H9 (cell line): Measurements from ENCODE around the gene ERICH2. TPM values are rescaled to one million over a fixed set of nuclear protein-coding genes. Genes with fewer than 3 reads are reported as not detected.

Experiments used
- DNase-seq: peaks from one replicate; pipeline ENCODE4 v3.0.0-alpha.2; 2017
- H2AFZ ChIP-seq: one replicate; pipeline ENCODE4 v1.6.1; 2013; ENCODE audit warnings: mild to moderate bottlenecking, low read length, control low read depth, moderate library complexity
- H2AK5ac ChIP-seq: 2 replicates; pipeline ENCODE4 v1.6.1; 2013; ENCODE audit warnings: low read length, control low read depth, mixed read lengths; ENCODE audit not compliant: insufficient read length
- H2BK120ac ChIP-seq: one replicate; pipeline ENCODE4 v1.6.1; 2013; ENCODE audit warnings: low read depth, mild to moderate bottlenecking, low read length, control low read depth, inconsistent platforms; ENCODE audit not compliant: poor library complexity, severe bottlenecking
- H2BK12ac ChIP-seq: 2 replicates; pipeline ENCODE4 v1.6.1; 2013; ENCODE audit warnings: low read length, control low read depth, mixed read lengths, low read depth; ENCODE audit not compliant: insufficient read length
- H2BK15ac ChIP-seq: 2 replicates; pipeline ENCODE4 v1.6.1; 2013; ENCODE audit warnings: low read depth, low read length, control low read depth
- H2BK20ac ChIP-seq: one replicate; pipeline ENCODE4 v1.6.1; 2013; ENCODE audit warnings: low read depth, mild to moderate bottlenecking, low read length, control low read depth, inconsistent platforms; ENCODE audit not compliant: poor library complexity, severe bottlenecking
- H2BK5ac ChIP-seq: 2 replicates; pipeline ENCODE4 v1.6.1; 2013; ENCODE audit warnings: low read length, control low read depth, mixed read lengths; ENCODE audit not compliant: insufficient read length
- H3K14ac ChIP-seq: 2 replicates; pipeline ENCODE4 v1.6.1; 2013; ENCODE audit warnings: low read length, control low read depth; ENCODE audit not compliant: insufficient read depth
- H3K18ac ChIP-seq: 2 replicates; pipeline ENCODE4 v1.6.1; 2013; ENCODE audit warnings: low read depth, mild to moderate bottlenecking, mixed read lengths, low read length, control low read depth; ENCODE audit not compliant: insufficient read length
- H3K23ac ChIP-seq: 2 replicates; pipeline ENCODE4 v1.6.1; 2013; ENCODE audit warnings: low read length, control low read depth, mixed read lengths, low read depth; ENCODE audit not compliant: insufficient read length
- H3K23me2 ChIP-seq: 2 replicates; pipeline ENCODE4 v1.6.1; 2013; ENCODE audit warnings: low read depth, mild to moderate bottlenecking, mixed read lengths, low read length, control low read depth; ENCODE audit not compliant: insufficient read length, poor library complexity, severe bottlenecking
- H3K27ac ChIP-seq: 2 replicates; pipeline ENCODE4 v1.5.1; 2013; ENCODE audit warnings: low read length, control low read depth, mixed read lengths, low read depth; ENCODE audit not compliant: insufficient read length
- H3K27me3 ChIP-seq: 2 replicates; pipeline ENCODE4 v1.6.1; 2013; ENCODE audit warnings: low read length, control low read depth, inconsistent platforms; ENCODE audit not compliant: insufficient read depth
- H3K4ac ChIP-seq: 2 replicates; pipeline ENCODE4 v1.6.1; 2013; ENCODE audit warnings: low read depth, mild to moderate bottlenecking, control low read depth, inconsistent platforms, low read length, moderate library complexity
- H3K4me1 ChIP-seq: 2 replicates; pipeline ENCODE4 v1.6.1; 2013; ENCODE audit warnings: low read length, control low read depth, inconsistent platforms; ENCODE audit not compliant: insufficient read depth
- H3K4me2 ChIP-seq: 2 replicates; pipeline ENCODE4 v1.6.1; 2013; ENCODE audit warnings: low read length, control low read depth, mixed read lengths; ENCODE audit not compliant: insufficient read length, insufficient read depth
- H3K56ac ChIP-seq: 2 replicates; pipeline ENCODE4 v1.6.1; 2013; ENCODE audit warnings: low read depth, mild to moderate bottlenecking, mixed read lengths, low read length, control low read depth; ENCODE audit not compliant: insufficient read length
- H3K79me1 ChIP-seq: 2 replicates; pipeline ENCODE4 v1.6.1; 2013; ENCODE audit warnings: low read depth, mild to moderate bottlenecking, moderate library complexity, low read length, control low read depth, inconsistent platforms; ENCODE audit not compliant: insufficient read depth, poor library complexity, severe bottlenecking
- H3K79me2 ChIP-seq: 2 replicates; pipeline ENCODE4 v1.6.1; 2013; ENCODE audit warnings: low read length, control low read depth, inconsistent platforms; ENCODE audit not compliant: insufficient read depth
- H3K9ac ChIP-seq: 2 replicates; pipeline ENCODE4 v1.6.1; 2013; ENCODE audit warnings: low read length, control low read depth, mixed read lengths; ENCODE audit not compliant: insufficient read length; ENCODE audit errors: extremely low read depth
- H3K9me3 ChIP-seq: one replicate; pipeline ENCODE4 v1.6.1; 2013; ENCODE audit warnings: low read depth, low read length, inconsistent platforms; ENCODE audit not compliant: control insufficient read depth
- H3T11ph ChIP-seq: one replicate; pipeline ENCODE4 v1.6.1; 2013; ENCODE audit warnings: mild to moderate bottlenecking, low read length, control low read depth, inconsistent platforms
- H4K20me1 ChIP-seq: one replicate; pipeline ENCODE4 v1.6.1; 2013; ENCODE audit not compliant: control insufficient read depth, insufficient read length, insufficient read depth
- H4K5ac ChIP-seq: 2 replicates; pipeline ENCODE4 v1.6.1; 2013; ENCODE audit warnings: low read depth, mild to moderate bottlenecking, mixed read lengths, low read length, control low read depth; ENCODE audit not compliant: insufficient read length
- H4K8ac ChIP-seq: replicated peaks from 2 replicates; pipeline ENCODE4 v1.6.1; 2013; ENCODE audit warnings: low read length, control low read depth, mixed read lengths, low read depth; ENCODE audit not compliant: insufficient read length
- H4K91ac ChIP-seq: 2 replicates; pipeline ENCODE4 v1.6.1; 2013; ENCODE audit warnings: low read depth, mild to moderate bottlenecking, moderate library complexity, mixed read lengths, low read length, control low read depth; ENCODE audit not compliant: insufficient read length
- H3K27ac Mint-ChIP-seq, 3 experiments: 2 replicates in 2 of 3; 3 replicates in 1 of 3; pipeline ENCODE4 v1.8.0; 2020 to 2021; ENCODE audit warnings: mixed read lengths in 3 of 3, mild to moderate bottlenecking in 1 of 3, moderate library complexity in 1 of 3
- H3K27me3 Mint-ChIP-seq: 2 replicates; pipeline ENCODE4 v1.8.0; 2021; ENCODE audit warnings: low read depth, mild to moderate bottlenecking, moderate library complexity, mixed read lengths
- H3K36me3 Mint-ChIP-seq, 3 experiments: 2 replicates in 2 of 3; 3 replicates in 1 of 3; pipeline ENCODE4 v1.8.0; 2020 to 2021; ENCODE audit warnings: low read depth in 3 of 3, mixed read lengths in 3 of 3; ENCODE audit not compliant: insufficient read depth in 1 of 3
- H3K4me1 Mint-ChIP-seq, 2 experiments: 2 replicates each; pipeline ENCODE4 v1.8.0; 2020; ENCODE audit warnings: mixed read lengths in 2 of 2
- H3K4me3 Mint-ChIP-seq, 2 experiments: 2 replicates in 1 of 2; 3 replicates in 1 of 2; pipeline ENCODE4 v1.8.0; 2020 to 2021; ENCODE audit warnings: mild to moderate bottlenecking in 2 of 2, mixed read lengths in 2 of 2, moderate library complexity in 1 of 2
- H3K9me3 Mint-ChIP-seq, 2 experiments: 2 replicates in 1 of 2; 3 replicates in 1 of 2; pipeline ENCODE4 v1.8.0; 2020; ENCODE audit warnings: mild to moderate bottlenecking in 2 of 2, mixed read lengths in 2 of 2, moderate library complexity in 1 of 2
- WGBS: extraction: QIAGEN DNeasy Blood & Tissue Kit; methylation state at CpG from one replicate; pipeline ENCODE4 v1.1.7; 2013; ENCODE audit warnings: missing lambda C conversion rate, low lambda C conversion rate, mixed read lengths; ENCODE audit not compliant: insufficient read length; ENCODE audit errors: extremely low coverage; 5-methylcytosine and 5-hydroxymethylcytosine counted together
- total RNA-seq: library from RNA; stranded (reverse); gene quantifications from 2 replicates; pipeline ENCODE4 v1.2.1, GENCODE V29; 2021
- TF ChIP-seq, protein P1 (sequence below): fragments of 200-600 bp; sonication (generic); conservative IDR thresholded peaks from 3 replicates; pipeline ENCODE4 v1.8.0; 2021; ENCODE audit warnings: antibody characterized with exemption, mild to moderate bottlenecking

The ERICH2 gene
- total RNA-seq, 1 experiment from 2014 or later: 1.2 TPM

DNA sequence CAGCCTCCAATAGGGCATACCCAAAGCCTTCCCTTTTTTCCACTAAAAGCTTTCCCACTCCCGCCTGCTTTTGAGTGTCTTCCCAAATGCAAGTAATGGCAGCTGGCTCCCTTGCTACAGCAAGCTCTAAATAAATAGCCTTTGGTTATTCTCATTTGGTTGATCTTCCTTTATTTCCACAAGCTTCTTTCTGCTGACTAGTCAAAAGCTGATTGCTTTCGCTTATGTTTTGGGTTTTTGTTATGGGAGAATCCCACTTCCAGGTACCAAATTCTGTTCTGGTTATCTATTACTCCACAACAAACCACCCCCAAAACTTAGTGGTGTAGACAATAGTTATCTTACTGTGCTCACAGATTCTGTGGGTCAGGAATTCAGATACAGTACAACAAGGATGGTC, 32.8 kb upstream of the ERICH2 start:
- Mint-ChIP-seq H3K36me3 (peaks cover 0 to 4% (median 2%) of the 10 kb centered on the region in 3 experiments; a peak in 2 of 7 replicates), H3K27me3 (peaks cover 4% of the 10 kb centered on the region), H3K9me3 (peaks cover 3% of the 10 kb centered on the region in 2 experiments; a peak in 3 of 5 replicates), H3K27ac (no peak overlapping the region), H3K4me1 (peaks cover 0 to 3% of the 10 kb centered on the region in 2 experiments; a peak in 1 of 4 replicates), H3K4me3 (no peak overlapping the region)
- Histone ChIP-seq H3K14ac (no peak overlapping the region), H2BK20ac (no peak overlapping the region), H2AFZ (no peak overlapping the region), H3K79me1 (no peaks in the 10 kb centered on the region), H3K27ac (no peak overlapping the region), H2BK15ac (no peak overlapping the region), H2AK5ac (no peak overlapping the region), H3K9ac (no peak overlapping the region), H3K27me3 (no peaks in the 10 kb centered on the region), H4K20me1 (no peaks in the 10 kb centered on the region), H3K4me1 (no peaks in the 10 kb centered on the region), H4K5ac (no peak overlapping the region), H3K18ac (no peak overlapping the region), H3K23ac (no peak overlapping the region), H3K4ac (no peak overlapping the region), H3K9me3 (no peaks in the 10 kb centered on the region), H3K79me2 (no peaks in the 10 kb centered on the region), H3K23me2 (no peaks in the 10 kb centered on the region), H2BK5ac (no peak overlapping the region), H3K56ac (no peak overlapping the region), H4K8ac (no peak overlapping the region), H4K91ac (no peak overlapping the region), H2BK12ac (no peak overlapping the region), H3K4me2 (no peak overlapping the region), H3T11ph (no peak overlapping the region), H2BK120ac (no peak overlapping the region)
- TF ChIP-seq, protein P1, sequence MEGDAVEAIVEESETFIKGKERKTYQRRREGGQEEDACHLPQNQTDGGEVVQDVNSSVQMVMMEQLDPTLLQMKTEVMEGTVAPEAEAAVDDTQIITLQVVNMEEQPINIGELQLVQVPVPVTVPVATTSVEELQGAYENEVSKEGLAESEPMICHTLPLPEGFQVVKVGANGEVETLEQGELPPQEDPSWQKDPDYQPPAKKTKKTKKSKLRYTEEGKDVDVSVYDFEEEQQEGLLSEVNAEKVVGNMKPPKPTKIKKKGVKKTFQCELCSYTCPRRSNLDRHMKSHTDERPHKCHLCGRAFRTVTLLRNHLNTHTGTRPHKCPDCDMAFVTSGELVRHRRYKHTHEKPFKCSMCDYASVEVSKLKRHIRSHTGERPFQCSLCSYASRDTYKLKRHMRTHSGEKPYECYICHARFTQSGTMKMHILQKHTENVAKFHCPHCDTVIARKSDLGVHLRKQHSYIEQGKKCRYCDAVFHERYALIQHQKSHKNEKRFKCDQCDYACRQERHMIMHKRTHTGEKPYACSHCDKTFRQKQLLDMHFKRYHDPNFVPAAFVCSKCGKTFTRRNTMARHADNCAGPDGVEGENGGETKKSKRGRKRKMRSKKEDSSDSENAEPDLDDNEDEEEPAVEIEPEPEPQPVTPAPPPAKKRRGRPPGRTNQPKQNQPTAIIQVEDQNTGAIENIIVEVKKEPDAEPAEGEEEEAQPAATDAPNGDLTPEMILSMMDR: no peak
- DNase-seq: no peak
- WGBS: no CpG with 5 or more reads among the region's 2 CpGs
